Measurements from ENCODE around the gene FIGN. TPM values are rescaled to one million over a fixed set of nuclear protein-coding genes. Genes with fewer than 3 reads are reported as not detected.

FIGN gene
- total RNA-seq, 1 donor = 2.5 TPM

GRCh38 chr2:163658556-163658955 lies 77.3 kb downstream of the FIGN start:
- Histone ChIP-seq H3K4me3 (ENCODE audit: insufficient read depth, low read length) (no peak overlapping the region), H3K36me3 (ENCODE audit: insufficient read depth, low read length) (no peaks in the 10 kb centered on the region), H2AFZ (ENCODE audit: low read length) (no peak overlapping the region), H3K4me2 (ENCODE audit: insufficient read depth, low read length) (no peak overlapping the region), H4K20me1 (ENCODE audit: insufficient read depth, low read length) (no peaks in the 10 kb centered on the region), H3K9me3 (ENCODE audit: low read depth, low read length) (no peaks in the 10 kb centered on the region), H3K79me2 (ENCODE audit: insufficient read depth, low read length) (no peaks in the 10 kb centered on the region), H3K4me1 (ENCODE audit: insufficient read depth, low read length) (peaks cover 13% of the 10 kb centered on the region), H3K27me3 (ENCODE audit: insufficient read depth, low read length) (no peaks in the 10 kb centered on the region), H3K27ac (ENCODE audit: low read depth, low read length) (no peak overlapping the region)
- DNase-seq (ENCODE audit: insufficient read length, low spot score, missing footprints) = no peak
- no peak for TF ChIP-seq CTCF (IDR thresholded peaks at IDR 0.05; ENCODE audit: extremely low read depth, low read depth, low read length)

- Histone ChIP-seq H3K4me1 (ENCODE audit: insufficient read depth, low read length) (peaks cover 10% of the 10 kb centered on the region), H3K27me3 (ENCODE audit: insufficient read depth, low read length) (no peaks in the 10 kb centered on the region), H3K4me3 (ENCODE audit: insufficient read depth, low read length) (no peak overlapping the region), H3K79me2 (ENCODE audit: insufficient read depth, low read length) (no peaks in the 10 kb centered on the region), H4K20me1 (ENCODE audit: insufficient read depth, low read length) (no peaks in the 10 kb centered on the region), H3K36me3 (ENCODE audit: insufficient read depth, low read length) (no peaks in the 10 kb centered on the region), H2AFZ (ENCODE audit: low read length) (no peak overlapping the region), H3K9me3 (ENCODE audit: low read depth, low read length) (no peaks in the 10 kb centered on the region), H3K27ac (ENCODE audit: low read depth, low read length) (no peak overlapping the region), H3K4me2 (ENCODE audit: insufficient read depth, low read length) (no peak overlapping the region)
- no peak for TF ChIP-seq CTCF (IDR thresholded peaks at IDR 0.05; ENCODE audit: extremely low read depth, low read depth, low read length)
- DNase-seq (ENCODE audit: insufficient read length, low spot score, missing footprints) = no peak
Observed at GRCh38 chr2:163657281-163657656, 78.5 kb downstream of the FIGN start.

- no peak overlapping the region for H2AFZ ChIP-seq (ENCODE audit: low read length)
- peaks cover 6% of the 10 kb centered on the region for H3K4me1 ChIP-seq (ENCODE audit: insufficient read depth, low read length)
Observed at GRCh38 chr2:163656622-163657280, 79.1 kb downstream of the FIGN start.

GRCh38 chr2:163655667-163656066 lies 80.1 kb downstream of the FIGN start:
- no peaks in the 10 kb centered on the region for H3K27me3 ChIP-seq (ENCODE audit: insufficient read depth, low read length)
- H3K4me1 ChIP-seq (ENCODE audit: insufficient read depth, low read length) = peaks cover 6% of the 10 kb centered on the region
- H3K9me3 ChIP-seq (ENCODE audit: low read depth, low read length) = no peaks in the 10 kb centered on the region
- no peaks in the 10 kb centered on the region for H4K20me1 ChIP-seq (ENCODE audit: insufficient read depth, low read length)
- H2AFZ ChIP-seq (ENCODE audit: low read length) = no peak overlapping the region
- DNase-seq (ENCODE audit: insufficient read length, low spot score, missing footprints) = no peak
- no peaks in the 10 kb centered on the region for H3K79me2 ChIP-seq (ENCODE audit: insufficient read depth, low read length)
- TF ChIP-seq CTCF (IDR thresholded peaks at IDR 0.05; ENCODE audit: extremely low read depth, low read depth, low read length) = no peak
- H3K4me2 ChIP-seq (ENCODE audit: insufficient read depth, low read length) = no peak overlapping the region
- H3K27ac ChIP-seq (ENCODE audit: low read depth, low read length) = no peak overlapping the region
- H3K36me3 ChIP-seq (ENCODE audit: insufficient read depth, low read length) = no peaks in the 10 kb centered on the region
- H3K4me3 ChIP-seq (ENCODE audit: insufficient read depth, low read length) = no peak overlapping the region

More at GRCh38 chr2:163656622-163657280, 79.1 kb downstream of the FIGN start:
- no peaks in the 10 kb centered on the region for H3K27me3 ChIP-seq (ENCODE audit: insufficient read depth, low read length)
- no peaks in the 10 kb centered on the region for H3K79me2 ChIP-seq (ENCODE audit: insufficient read depth, low read length)
- DNase-seq (ENCODE audit: insufficient read length, low spot score, missing footprints) = no peak
- TF ChIP-seq CTCF (IDR thresholded peaks at IDR 0.05; ENCODE audit: extremely low read depth, low read depth, low read length) = no peak
- no peaks in the 10 kb centered on the region for H4K20me1 ChIP-seq (ENCODE audit: insufficient read depth, low read length)
- no peak overlapping the region for H3K27ac ChIP-seq (ENCODE audit: low read depth, low read length)
- H3K9me3 ChIP-seq (ENCODE audit: low read depth, low read length) = no peaks in the 10 kb centered on the region
- no peaks in the 10 kb centered on the region for H3K36me3 ChIP-seq (ENCODE audit: insufficient read depth, low read length)
- H3K4me2 ChIP-seq (ENCODE audit: insufficient read depth, low read length) = no peak overlapping the region
- no peak overlapping the region for H3K4me3 ChIP-seq (ENCODE audit: insufficient read depth, low read length)
